Frontal cortex (tissue), 4 donors: Measurements from ENCODE around the gene ASPSCR1. TPM values are rescaled to one million over a fixed set of nuclear protein-coding genes. Genes with fewer than 3 reads are reported as not detected.

Experiments used
- DNase-seq, 2 donors: peaks; one replicate each; pipeline ENCODE4 v3.0.0; 2012; ENCODE audit warnings: low spot score in 2 of 2
- FAIRE-seq: peaks from 2 replicates; lab custom pipeline; 2012; peaks lifted over from hg19 to GRCh38; lab: Jason Lieb, UNC
- total RNA-seq: library from RNA; depleted of rRNA; stranded (reverse); fragments of >200 nt; gene quantifications from one replicate; pipeline ENCODE4 v1.2.3, GENCODE V29; 2014
- donor health status: control.
- donor health status: control.
- donor health status: control.

Gene ASPSCR1, protein sequence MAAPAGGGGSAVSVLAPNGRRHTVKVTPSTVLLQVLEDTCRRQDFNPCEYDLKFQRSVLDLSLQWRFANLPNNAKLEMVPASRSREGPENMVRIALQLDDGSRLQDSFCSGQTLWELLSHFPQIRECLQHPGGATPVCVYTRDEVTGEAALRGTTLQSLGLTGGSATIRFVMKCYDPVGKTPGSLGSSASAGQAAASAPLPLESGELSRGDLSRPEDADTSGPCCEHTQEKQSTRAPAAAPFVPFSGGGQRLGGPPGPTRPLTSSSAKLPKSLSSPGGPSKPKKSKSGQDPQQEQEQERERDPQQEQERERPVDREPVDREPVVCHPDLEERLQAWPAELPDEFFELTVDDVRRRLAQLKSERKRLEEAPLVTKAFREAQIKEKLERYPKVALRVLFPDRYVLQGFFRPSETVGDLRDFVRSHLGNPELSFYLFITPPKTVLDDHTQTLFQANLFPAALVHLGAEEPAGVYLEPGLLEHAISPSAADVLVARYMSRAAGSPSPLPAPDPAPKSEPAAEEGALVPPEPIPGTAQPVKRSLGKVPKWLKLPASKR
- total RNA-seq: 13.5 TPM

DNA sequence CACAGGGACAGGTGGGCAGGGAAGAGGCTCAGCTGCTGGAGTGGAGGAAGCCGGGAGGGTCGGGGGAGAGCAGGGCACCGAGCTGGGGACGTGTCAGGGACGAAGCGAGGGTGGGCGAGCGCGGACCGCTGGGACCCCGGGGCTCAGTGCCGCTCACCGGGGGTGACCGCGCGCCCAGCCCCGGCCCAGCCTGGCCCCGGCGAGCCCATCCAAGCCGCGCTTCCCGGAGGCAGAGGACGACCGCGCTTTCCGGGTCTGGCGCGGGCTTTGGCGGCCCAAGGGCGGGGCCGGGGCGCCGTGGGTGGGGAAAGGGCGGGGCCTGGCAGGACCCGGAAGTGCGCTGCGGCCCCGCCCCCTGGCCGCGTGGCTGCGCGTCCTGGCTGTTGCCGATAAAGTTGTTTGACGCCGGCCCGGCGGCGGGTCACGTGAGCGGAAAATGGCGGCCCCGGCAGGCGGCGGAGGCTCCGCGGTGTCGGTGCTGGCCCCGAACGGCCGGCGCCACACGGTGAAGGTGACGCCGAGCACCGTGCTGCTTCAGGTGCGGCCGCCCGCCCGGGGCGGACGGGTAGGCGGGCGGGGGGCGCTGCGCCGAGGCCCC lies at the start of gene ASPSCR1:
TSS of gene ASPSCR1 (plus strand) at position 419 of the 598 bp plus-strand sequence. CDS start at position 437, 18 bp downstream.
- DNase-seq (peak; percentile 96 to 97), FAIRE-seq (no peak)

DNA sequence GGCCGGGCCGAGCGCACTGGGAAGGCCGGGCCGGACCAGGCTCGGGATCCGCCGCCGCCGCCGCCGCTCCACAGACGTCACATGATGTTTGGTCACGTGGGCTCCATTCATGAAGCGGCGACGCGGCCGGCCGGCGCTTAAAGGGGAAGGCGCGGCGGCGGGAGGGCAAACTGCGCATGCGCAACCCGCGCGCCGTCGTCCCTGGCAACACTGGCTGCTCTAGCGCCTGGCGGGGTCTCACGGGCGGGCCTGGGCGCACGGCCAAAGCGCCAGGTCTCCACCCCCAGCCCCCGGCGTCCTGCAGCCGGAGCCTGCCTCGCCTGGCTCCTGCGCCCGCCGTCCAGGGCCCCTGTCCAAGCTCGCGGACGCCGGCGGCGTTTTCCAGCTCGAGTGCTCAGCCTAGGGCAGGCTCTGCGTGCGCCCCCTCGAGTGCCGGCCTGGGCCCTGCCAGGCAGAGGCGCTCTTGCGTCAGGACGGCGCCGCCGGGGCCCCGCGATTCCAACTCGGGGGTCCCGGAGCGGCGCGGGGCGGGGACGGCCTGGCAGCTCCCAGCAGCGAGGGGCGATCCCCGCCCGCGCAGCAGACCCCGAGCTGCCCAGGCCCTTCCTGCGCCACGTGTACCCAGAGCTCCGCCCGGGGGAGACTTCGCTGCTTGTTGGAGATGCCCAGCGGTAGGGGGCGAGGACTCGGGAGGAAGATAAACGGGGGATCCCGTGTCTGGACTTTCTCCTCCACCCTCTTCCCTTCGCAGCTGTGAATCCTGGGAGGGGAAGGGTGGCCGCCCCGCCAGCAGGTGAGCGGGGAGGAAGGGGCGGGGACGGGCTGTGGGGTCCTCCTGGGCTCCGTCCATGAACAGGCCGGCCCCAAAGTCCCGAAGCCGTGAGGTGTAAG lies 49.5 kb upstream of the ASPSCR1 start, which contains the start of gene MAFG:
TSS of gene MAFG (minus strand) at position 83 of the 891 bp plus-strand sequence. CDS start 4,550 bp downstream, outside the sequence.
- peak; percentile 100 for DNase-seq
- FAIRE-seq: no peak

DNA sequence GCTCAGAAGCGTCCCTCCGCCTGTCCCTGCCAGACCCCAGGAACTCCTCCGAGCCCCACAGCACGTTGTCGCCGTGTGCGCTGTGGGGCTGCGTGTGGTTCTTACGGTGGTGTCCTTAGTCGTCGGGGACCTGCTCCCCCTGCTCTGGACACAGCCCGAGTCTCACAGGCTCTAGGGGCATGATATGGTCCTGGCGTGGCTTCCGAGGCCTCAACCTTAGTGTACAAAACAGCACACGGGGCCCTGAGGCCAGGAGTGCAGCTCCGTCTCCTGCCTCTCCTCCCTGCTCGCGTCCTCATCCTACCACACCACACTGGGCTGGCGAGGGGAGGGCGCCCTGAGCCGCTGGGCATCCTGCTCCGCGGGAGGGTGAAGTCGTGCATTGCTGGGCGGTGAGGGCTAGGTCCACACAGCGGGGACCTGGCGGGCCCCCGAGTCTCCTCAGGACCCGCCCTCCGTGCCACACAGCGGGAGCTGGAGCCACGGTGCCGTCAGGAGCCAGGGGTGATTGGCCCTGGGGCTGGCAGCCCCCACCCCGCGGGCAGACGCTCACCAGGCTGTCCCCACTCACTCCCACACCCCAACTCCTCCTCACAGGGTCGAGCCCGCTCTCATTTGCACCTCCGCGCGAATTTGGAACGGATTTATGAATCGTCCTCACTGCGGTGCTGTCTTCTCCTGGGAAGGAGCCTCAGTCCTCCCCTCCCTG lies 48.7 kb upstream of the ASPSCR1 start:
- DNase-seq (no peak), FAIRE-seq (no peak)

DNA sequence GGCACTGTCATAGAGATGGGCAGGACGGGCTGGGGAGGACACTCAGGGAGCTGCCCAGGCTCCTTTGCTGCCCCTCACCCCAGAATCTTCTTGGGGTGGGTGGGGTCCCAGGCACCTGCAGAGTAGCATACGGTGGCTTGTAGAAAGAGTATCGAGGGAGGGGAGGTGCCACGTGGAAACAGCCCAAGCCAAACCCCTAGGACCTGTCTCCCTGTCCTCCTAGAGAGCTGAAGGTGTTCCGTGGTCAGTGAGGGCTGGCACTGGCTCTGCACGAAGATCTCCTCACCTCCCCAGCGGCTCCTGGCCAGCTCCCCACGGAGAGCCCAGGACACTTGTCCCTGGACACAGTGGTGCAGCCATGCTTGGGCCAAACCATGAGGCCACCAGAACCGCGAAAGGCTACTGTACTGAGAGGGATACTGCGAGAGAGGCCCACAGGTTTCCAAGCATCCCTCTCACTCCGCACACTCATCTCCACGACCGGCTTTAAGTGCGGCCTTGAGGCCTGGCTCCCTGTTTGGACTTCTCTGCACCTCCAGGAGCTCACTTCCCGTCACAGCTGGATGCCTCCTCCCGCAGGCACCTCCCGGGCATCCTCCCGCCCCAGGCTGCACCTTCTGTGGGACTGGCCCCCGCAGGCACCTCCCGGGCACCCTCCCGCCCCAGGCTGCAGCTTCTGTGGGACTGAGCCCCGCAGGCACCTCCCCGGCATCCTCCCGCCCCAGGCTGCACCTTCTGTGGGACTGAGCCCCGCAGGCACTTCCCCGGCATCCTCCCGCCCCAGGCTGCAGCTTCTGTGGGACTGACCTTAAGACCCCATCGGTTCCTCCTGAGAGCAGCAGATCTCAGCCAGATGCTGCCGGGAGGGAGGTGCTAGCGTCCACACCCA lies 47.9 kb upstream of the ASPSCR1 start:
- FAIRE-seq (no peak), DNase-seq (no peak)

DNA sequence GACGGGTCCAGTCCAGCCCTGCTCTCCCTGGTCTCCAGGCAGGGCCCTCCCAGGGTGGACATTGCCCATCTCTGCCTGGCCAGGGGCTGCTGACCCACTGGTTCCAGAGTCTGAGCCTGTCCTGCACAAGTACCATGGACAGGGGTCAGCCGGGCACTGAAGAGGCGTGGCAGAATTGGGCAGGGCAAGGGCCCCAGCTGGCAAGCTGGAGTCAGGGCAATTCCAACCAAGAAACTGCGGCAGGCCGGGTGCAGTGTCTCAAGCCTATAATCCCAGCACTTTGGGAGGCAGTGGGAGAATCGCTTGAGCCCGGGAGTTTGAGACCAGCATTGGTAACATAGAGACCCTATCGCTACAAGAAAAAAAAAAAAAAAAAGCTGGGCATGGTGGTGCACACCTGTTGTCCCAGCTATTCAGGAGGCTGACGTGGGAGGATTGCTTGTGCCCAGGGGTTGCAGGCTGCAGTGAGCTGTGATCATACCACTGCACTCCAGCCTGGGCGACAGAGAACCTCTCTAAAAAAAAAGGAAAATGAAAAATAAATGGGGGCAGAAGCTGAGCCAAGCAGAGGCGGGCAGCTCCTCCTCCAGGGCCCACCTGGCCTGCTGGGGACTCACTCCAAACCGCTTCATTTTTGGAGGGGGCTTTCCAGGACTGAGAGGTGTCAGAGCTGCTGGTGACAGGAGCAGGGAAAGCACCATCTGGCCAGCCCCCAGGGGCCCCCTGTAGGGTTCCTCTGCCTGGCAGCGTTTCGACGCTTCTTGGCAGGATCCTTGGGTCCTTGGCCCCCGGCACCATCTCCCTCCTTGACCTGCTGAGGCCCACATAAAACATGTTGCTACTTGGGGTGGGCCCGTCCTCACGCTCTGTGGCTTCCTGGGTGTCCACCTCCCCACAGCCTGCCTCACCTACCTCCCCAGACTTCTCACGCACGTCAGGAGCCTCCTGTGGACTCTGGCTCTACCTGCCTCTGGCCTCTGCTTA lies 47.0 kb upstream of the ASPSCR1 start:
- FAIRE-seq (no peak), DNase-seq (no peak)

DNA sequence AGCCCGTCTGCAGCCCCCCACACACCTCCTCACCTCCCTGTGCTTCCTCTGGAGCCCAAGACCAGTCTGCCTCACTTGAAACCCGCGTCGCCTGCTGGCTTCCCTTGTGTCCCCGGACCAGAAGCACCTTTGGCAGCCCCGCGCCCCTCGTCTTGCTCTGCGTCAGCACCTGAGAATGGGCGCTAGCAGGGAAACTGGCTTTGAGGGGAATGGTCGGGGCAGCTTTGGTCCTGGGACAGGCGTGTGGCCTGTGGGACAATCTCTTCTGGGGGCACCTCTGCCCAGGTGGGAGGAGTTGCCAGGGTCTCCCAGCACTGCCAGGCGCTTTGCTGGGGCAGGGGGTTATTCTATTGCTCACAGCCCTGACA lies 46.3 kb upstream of the ASPSCR1 start:
- FAIRE-seq: no peak
- DNase-seq: no peak

DNA sequence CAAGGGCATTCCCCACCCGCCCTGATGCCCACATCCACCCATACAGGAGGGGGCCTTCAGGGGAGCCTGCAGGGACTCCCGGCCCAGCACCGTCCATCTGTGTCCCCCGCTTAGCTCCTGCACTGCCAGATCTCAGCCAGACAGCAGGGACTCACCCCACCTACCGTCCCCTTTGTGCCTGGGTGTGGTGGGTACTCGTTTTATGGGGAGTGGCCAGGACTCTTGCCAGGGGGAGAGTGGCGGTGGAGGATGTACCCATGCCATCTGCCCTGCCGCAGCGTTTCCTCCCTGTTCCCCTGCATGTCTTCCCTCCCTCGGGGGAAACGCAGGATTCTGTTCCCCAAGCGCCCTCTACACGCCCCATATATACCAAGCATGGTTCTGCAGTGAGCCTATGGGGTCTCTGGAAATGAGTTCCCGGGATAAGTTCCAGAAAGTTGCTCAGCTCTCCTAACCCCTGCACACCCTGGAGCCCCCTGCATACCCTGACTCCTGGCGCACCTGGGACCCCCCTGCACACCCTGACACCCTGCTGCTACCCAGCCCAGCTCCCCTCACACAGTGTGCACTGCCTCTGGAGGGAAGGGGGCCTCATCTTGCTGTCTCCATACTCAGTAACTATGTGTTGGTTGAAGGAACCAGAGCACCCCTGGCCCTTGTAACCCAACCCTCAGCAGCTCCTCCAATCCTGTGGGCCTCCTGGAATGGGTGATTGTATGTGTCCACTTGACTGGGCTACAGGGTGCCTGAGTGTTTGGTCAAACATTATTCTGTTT lies 45.7 kb upstream of the ASPSCR1 start:
- FAIRE-seq (no peak), DNase-seq (no peak)

DNA sequence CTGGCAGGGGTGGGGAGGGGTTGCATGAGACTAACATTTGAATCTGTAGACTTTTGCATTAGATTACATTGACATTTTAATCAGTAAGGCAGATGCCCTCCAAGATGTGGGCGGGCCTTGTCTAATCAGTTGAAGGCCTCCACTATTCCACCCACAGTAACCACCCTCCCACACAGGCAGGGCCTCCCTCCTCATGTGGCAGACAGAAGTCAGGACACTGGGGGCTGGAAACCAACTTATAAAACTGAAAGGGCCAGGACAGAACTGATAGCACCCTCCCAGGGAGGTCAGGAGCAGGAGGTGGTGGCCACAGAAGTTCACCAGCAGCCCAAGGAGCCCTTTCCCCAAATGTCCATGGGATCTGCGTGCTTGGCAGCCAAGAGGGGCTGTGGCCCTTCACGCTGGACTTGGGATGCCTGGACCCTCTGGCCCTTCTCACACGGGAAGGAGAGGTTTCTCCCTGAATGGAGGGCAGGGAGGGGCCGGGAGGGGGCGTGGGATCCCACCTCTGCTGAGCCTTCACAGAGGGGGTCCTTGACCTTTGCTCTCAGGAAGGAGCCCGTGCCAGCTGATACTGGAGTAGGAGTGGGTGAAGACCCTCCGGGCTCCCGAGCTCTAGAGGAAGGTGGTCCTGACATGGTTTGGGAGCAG lies 45.0 kb upstream of the ASPSCR1 start:
- DNase-seq (no peak), FAIRE-seq (no peak)

DNA sequence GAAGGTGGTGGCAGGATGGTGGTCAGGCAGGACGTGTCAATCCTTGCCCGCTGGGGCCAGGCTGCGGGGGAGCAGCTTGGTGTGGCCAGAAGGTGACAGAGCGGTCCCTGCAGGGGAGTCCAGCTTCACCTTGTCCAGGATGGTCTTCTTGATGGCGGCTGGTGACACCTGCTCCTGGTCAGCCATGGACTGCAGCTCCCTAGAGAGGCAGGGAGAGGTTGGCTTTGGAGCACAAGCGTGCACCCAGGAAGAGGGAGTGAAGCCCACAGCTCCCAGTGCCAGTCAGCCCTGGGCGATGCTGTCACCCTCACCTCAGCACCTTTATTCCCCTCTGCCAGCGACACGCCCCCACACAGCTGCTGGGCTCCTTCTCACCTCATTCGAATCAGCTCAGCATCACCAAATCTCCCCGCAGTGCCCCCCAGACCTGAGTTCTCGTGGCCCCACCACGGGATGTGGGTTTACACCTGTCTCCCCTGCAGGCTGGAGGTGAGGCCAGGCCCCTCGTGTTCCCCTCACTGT lies 44.2 kb upstream of the ASPSCR1 start:
- DNase-seq (no peak), FAIRE-seq (no peak)

DNA sequence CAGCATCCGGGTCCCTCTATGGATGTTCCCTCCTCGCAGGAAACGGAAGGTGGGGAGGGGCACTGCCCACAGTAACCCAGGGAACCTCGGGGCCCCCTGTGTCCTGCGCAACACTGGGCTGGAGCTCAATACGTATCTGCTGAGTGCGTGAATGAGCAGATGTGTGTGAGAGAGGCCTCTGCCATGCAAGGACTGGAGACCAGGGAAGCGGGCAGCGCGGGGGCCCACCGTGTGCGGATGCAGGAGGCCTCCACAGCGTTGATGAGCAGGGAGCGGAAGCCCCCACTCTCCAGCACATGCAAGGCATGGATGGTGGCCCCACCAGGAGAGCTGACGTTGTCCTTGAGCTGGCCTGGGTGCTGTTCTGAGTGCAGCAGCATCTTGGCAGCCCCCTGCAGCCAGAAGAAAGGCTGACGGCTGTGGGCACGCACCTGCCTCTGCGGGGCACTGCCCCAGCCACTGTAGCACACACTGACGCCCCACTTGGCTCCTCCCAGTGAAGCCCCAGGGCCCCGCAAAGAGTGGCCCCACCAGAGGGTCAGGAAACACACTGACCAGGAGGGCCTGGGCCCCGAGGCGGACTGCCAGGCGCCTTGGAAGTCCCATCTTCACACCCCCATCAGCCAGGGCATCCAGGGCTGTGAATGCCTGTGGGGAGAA lies 43.2 kb upstream of the ASPSCR1 start:
- no peak for DNase-seq
- FAIRE-seq: no peak

DNA sequence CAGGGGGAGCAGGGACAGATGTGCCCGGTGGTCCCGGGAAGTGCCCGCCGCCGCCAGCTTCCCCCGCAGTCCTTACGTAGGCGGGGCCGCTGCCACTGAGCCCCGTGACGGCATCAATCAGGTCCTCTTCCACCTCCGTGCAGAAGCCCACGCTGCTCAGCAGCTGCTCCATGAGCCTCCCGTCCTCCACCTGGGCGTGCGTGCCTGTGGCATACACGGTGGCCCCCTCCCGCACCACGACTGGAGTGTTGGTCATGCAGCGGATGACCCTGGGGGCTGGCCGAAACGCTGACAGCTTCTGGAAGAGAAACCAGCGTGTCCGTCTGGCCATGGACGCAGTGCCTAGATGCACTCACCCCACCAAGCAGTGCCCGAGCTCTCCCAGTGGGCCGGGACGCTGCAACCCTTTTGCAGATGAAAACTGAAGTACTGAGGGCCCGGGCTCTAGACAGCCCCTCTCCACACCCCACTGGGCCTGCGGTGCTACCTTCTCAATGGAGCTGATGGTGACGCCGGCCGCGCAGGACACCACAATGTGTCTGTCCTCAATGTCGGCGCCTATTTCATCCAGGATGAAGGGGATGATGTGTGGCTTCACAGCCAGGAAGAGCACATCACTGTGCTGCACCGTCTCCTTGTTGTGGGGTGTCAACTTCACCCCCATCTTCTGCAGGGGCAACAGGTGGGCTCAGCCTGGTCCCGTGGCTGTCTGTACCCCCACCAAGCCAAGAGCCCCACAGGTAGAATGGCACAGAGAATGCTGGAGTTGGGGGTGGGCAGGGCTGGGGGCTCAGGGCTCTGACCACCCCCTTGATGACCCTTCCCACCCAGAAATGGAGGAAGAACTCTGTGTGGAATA lies 42.4 kb upstream of the ASPSCR1 start:
- FAIRE-seq (no peak), DNase-seq (no peak)

DNA sequence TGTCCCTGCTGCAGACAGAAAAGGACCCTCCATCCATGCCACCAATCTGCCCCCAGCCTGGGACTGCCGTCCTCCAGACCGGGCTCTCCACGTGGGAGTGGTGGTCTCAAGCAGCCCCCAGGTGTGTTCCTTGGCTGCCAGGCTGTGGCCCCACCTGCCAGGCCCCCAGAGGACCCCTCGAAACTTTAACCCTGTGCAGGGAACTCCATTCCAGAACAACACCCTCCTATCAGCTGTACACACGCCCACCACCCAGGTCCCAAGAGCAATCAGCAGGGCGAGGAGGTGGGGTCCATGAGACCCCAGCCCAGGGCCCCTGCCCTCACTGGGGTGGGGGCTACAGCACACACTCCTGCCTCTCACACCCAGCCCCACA lies 41.7 kb upstream of the ASPSCR1 start:
- no peak for FAIRE-seq
- no peak for DNase-seq

DNA sequence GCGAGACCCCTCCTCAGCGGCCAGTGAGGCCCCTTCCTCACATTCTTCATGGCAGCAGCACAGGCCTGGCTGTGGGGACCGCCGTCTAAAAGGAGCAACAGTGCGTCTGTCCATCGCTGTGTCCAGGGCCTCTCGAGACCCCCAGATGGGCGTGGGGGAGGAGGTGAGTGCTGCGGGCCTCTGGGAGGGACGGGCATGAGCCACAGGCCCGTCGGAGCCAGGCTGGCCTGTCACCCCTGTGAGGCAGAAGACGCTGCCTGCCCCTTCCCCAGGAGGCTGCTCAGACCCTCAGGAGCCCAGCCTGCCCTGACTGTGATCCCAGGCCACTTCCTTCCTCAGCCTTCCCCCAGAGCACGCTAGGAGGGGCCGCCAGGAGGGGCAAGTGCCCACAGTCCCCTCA lies 38.2 kb upstream of the ASPSCR1 start:
- DNase-seq: no peak
- FAIRE-seq: no peak

DNA sequence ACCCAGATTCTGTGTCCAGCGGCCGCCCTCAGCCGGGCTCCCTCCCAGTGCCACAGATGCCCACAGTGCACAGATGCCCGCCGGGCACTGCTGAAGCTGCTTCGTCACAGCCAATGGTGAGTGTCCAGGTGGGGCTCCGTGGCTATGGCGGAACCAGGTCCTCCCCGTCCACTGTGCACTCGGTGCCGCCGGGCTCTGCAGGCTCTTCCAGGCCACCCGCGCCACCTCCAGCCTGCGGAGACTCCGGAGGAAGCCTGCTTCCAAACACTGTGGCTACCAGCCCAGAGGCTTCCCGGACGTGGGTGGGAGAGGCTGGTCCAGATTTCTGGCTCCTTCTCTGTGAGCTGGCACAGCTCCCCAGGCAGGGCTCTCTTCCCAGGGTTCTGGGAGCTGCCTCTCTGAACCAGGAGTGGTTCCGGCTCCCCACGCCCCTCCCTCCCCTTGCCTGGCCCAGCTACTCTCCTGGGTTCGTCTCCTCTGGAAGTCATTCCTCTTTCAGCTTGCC lies 37.5 kb upstream of the ASPSCR1 start:
- FAIRE-seq (no peak), DNase-seq (peak in 1 of 2 donors; percentile 66)
